HK-2 (cell line): ENCODE results near the gene TRAK1.

Source experiments
- DNase-seq: peaks from one replicate; pipeline ENCODE4 v3.0.0-alpha.2; 2018; ENCODE audit not compliant: unreplicated experiment

The TRAK1 gene

DNA sequence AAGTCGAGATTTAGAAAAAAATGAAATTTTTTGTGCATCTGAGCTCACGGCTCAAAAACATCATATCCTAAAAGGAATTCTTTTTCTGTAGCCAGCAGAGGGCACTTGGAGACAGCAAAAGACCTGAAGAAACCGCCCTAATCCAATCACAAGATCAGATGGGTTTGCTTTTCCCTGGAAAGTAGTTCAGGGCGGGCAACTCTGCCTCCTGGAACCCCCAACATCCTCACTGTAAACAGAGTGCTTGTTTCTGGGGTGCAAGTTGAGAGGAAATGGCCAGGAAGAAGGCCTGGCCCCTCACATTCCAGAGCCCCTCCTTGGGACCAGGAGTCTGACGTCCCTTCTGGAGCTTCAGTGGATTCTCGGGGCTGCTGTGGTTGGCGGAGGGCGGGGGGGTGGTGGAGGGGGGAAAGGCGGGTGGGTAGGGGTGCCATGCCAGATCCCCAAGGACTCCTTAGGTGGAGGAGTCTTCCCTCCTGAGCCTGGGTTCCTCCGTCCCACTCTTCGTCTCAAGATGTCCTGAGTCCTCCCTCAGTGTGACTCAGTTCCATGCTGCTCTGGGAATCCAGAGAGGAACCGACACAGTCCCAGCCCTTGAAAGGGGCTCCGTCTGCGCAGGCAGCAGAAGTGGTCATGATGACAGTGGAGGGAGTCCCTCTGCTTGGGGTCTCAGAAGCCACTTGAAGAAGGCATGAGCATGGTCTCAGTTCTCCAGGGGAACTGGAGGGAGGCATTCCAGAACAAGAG is 139.0 kb downstream of the TRAK1 start:
- no peak for DNase-seq

DNA sequence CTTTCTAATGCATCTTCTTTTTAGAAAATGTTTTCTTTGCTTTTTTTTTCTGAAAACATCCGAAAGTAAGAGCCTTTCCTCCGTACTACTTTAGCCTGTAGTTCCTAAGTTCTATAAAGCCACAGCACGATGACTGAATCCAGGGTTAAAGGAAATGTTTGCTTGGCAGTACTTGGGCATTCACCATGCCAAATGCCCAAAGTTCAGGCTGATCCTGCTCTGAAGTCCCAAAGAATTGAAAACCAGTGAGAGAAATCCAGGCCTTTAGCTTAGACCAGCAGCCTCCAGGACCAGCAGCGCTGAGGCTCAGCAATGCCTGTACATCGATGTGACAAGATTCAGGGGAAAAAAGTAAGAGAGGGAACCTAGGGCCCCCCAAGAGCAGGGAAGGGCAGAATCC is 139.7 kb downstream of the TRAK1 start:
- DNase-seq, result no peak

DNA sequence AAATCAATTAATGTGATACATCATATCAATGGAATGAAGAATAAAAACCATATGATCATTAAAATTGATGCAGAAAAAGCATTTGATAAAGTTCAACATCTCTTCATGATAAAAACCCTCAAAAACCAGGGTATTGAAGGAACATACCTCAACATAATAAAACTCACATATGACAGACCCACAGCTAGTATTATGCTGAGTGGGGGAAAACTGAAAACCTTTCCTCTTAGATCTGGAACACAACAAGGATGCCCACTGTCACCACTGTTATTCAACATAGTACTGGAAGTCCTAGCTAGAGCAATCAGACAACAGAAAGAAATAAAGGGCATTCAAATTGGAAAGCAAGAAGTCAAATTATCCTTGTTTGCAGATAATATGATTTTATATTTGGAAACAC is 144.4 kb downstream of the TRAK1 start:
- no peak for DNase-seq

DNA sequence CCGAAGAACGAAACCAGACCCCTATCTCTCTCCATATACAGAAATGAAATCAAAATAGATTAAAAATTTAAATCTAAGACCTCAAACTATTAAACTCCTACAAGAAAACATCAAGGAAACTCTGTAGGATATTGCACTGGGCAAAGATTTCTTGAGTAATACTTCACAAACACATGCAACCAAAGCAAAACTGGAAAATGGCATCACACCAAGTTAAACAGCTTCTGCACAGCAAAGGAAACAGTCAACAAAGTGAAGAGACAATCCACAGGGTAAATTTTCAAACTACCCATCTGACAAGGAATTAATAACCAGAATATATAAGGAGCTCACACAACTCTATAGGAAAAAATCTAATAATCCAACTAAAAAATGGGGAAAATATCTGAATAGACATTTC is 145.5 kb downstream of the TRAK1 start:
- DNase-seq, result no peak

DNA sequence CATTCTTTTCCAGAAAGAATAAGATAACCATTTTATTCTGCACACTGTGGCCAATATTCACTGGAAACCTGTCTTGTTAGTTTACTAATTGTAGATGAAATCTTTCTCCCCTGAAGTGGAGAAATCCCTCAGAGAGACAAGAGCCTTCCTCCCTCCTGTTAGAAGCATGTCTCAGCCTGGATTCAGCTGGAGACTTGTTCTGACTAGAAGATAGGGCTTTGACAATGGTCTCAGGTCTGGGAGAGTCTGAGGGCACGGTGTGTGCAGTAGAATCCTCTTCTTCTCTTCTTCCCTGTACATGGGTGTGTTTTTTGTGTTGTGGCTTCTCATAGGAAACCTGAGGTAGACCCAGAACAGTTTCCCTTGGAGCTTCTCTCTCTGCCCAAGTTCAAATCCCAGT is 154.9 kb downstream of the TRAK1 start:
- DNase-seq, result no peak

DNA sequence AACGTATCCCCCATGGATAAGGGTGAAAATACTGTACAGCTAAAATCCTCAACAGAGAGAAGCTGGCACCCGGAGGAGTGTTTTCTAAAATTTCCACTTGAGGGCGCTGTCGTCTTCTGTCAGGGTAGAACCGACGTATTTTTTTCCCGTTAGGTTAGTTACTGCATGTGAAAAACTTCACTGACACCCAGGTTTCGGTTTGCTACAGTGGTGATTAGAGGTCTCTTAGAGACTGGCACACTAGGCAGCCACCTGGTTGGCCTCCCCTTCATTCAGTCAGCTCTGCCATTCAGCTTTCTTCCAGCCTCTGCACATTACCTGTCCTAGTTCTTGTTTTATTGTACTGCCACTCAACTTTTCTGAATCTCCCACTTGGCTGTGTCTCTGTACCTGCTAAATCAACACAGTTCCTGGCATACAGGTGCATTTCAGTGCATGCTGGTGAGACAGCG is 156.4 kb downstream of the TRAK1 start:
- peak; percentile 41 for DNase-seq

DNA sequence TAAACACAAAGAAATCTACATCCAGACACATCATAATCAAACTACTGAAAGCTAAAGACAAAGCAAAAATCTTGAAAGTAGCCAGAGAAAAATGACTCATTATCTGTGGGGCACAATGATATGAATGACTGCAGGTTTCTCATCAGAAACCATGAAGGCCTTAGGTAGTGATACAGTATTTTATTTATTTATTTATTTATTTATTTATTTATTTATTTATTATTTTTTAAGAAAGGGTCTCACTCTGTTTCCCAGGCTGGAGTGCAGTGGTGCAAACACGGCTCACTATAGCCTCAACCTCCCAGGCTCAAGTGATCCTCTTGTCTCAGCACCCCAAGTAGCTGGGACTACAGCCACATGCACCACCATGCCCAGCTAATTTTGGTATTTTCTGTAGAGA is 159.6 kb downstream of the TRAK1 start:
- DNase-seq, result no peak

DNA sequence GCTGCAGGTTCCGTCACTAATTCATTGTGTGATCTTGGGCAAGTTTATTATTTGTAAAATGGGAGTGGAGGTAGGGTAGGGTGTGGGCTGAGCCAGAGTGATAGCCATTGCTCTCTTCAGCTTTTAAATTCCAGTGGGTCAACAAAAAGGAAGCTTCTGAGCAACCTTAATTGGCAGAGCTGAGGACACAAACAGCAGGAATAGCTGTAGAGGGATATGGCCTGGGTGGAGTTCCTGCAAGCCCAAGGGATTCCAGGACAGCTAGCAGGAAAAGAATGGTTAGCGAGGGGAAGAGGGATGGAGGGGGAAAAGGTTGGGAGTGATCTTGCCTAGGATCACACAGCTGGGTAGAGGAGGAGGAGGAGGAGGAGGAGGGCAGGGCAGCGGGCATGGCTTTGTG is 163.4 kb downstream of the TRAK1 start:
- no peak for DNase-seq

DNA sequence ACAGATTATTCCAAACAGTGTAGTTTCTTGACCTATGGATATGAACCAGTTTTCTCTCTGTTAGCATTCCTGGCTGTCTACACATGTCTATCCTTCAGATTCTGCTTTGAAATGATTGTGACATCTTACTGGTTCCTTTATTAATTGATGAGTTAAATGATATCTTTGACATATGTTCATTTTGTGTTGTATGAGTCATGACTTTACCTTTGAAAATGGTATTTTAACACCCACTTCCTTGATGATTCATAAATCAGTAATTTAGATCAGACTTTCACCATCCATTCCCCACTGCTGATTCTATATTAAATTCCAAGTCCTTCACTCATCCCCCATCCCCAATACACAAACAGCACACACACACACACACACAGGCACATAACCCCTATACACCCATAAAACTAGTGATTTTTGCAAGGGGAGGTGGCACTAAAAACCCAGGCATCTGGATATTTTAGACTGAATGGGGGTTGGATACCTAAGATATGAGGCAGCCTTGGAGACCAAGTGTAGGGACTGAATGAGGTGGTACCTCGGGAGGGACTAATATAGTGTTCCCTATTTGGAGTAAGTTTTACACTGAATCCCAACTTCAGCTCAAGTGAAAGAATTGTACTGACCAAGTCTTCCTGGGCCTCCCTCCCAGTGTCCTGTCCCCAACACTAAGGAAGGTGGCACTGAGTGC is 165.1 kb downstream of the TRAK1 start:
- no peak for DNase-seq

DNA sequence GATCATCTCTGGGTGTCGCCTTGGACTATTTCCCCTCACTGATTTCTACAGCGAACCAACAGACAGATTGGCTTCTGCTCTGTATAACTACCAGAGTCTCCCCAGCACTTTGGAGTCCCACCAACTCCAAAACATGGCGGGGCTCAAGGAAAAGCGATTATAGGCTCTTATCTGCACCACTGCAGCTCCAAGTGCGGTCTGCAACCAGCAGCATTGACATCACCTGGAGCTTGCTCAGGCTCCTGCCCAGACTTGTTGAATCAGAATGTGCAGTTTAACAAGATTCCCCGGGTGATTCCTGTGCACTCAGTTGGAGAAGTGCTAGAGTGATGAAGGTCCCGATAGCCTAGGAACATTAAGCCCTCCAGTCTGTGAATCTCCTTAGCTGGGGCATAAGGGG is 165.8 kb downstream of the TRAK1 start:
- DNase-seq, result no peak

DNA sequence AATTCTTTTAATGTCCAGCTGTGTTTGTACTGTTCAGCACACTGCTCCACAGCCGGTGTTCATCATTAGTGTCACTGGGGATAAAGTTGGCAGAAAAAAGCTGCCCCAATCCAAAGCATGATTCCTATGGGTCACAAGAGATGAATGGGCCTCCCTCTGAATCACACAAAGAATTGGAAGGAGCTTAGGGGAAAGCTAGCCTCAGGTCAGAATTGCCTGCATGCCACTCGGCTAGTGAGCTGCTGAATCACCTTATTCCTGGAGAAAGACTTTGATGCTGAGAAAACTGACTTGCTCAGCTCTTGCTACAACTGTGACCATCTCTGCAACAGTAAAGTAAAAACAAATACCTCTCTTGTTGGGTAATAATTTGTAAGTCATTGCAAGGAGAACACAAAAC is 171.4 kb downstream of the TRAK1 start:
- DNase-seq, result no peak

DNA sequence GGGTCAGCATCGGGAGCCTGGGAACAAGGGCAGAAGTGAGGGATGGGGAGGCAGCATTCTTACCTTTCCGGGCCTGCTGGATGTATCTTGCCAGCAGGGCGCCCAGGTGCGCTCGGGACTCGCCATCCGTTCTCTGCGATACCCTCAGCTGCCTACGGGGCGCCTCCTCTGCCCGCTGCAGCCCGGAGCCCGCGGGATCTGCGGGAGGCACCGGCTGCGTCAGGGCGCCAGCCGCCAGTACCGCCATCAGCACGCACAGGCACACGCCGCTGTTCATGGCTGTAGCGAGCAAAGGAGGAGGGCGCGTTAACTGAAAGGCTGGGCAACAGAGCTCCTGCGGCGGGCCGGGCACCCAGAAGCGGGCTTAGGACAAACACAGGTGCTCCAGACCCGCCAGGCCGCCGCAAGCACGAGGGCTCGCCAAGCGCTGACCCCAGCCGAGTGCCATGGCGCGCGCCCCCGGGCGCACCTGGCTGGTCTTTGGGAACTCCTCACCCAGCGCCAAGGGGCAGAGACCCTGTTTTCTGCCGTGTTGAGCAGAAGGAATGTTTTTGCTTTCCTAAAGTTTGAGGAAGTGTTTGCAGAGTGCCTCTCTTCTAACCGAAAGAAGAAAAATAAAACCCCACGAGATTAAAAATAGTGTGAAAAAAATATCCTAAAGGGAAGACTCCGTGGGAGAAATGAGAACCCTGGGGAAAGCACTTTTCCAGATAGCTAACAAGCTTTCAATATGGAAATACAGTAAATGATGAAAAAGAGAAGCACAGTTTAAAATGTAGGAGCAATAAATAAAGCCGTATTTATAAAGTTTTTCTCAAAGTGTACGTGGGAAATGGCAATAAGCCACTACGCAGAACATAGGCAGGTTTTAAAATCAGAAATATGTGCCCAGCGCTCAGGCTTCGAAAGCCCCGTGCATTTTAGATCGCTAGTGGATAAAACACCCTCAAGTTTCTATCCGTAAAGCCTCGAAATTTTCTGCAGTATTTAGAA is 172.5 kb downstream of the TRAK1 start:
- DNase-seq, result no peak

DNA sequence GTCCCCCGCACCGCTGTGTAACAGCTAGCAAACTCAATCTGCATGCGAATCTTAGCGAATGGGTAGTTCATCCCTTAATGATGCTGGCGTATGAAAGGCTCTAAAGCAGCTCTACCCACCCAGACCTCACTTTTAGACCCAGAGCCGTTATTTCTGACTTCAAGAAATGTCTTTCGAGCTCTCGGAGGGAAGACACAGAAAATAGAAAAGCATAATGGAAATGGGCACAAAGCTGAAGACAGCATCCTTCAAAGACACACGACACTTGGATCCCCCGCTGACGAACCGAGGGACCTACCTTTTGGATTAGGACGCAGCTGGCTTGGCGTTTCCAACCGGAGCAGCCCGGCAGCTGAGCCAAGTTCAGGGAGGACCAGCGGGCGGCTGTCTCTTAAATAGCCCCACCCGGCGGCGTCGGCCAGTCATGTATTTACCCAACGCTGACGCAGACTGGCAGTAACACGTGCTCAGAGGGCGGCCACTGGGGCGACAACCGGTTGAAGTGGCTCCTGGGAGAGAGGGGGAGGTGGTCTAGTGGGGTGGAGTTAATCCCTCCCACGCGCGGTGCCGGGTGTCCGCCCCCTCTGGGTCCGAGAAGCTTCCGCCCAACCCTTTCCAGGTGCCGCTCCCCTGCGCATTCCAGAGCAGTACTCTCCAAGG is 173.4 kb downstream of the TRAK1 start:
- DNase-seq, result peak; percentile 6

DNA sequence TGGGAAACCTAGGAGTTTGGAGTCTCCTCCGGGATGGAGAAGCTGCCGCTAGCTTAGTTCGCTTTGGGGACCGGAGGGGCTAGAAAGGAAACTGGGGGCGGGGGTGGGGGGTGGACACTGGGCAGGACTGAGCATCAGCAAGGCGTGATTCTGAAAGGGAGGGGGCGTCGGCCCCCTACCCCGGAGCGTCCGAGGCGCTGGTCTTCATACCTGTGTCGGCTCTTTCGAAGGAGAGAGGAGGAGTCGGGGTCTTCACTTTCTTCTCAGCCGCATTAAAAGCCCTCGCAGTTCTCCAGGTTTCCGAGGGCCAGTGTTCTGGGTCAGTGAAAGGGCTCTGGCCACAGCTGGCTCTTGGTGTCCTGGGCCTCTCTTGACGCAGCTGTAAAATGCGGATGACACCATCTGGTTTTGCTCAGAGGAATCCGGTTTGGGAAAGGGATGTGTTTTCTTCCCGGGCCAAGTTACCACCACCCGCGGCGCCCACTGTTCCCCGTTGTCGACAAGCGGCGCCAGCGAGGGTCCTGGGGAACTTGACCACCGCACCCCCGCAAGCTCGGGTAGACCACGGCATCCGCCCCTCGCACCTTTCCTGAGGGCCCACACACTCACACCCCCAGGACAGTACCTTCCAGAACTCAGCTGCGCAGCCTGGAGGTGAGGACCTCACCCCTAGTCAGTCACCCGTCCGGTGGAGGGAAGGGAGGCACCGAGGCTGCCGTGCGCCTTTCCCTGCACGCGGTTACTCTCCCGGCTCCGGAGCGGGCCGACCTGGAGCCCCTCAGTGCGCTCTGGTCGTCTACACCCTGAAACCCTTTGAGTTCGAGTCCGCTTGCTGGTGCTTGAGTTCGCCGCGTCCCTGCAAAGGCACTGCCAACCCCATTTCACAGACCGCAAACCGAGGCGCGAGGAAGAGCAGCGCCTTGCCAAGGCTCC is 174.2 kb downstream of the TRAK1 start:
- no peak for DNase-seq

DNA sequence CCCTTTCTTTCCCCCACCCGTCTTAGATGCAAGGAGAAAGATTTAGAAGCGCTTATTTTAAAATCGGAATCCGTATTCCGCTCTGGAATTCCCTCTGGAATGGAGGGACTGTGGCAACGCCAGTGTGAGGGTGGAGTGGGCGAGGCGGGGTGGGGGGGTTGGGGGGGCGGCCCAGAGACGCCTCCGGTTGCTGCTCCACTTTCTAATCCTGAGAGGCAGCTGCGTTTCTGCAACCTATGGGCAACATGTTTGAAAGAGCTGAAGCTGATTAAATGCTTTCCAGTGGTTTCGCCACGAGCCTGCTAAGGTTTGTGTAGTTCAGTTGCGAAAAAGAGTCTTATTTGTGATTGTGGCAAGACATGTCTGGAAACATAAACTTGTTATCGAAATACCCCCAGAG is 174.9 kb downstream of the TRAK1 start, which contains the start of gene CCK:
TSS of gene CCK (minus strand) at position 101 of the 400 bp plus-strand sequence. CDS start 2,555 bp downstream, outside the sequence.
- DNase-seq, result no peak

DNA sequence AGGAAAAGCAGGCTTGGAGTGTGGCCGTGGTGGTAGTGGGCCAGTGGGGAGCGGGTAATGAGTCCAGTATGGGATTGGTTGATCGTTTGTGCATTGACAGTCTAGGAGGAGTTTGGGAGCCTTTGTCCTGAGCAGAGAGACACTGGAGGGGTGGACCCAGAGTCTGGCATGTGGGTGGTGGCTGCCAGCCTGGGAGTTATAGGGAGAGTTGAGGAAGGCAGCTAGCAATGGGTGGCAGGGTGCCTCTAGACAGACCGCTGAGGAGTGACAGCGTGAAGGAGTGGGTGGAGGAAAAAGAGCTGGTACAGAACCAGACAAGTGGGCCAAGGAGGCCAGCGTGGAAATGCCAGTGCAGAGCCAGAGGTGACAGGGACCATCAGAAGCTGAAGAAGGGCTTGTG is 176.7 kb downstream of the TRAK1 start:
- DNase-seq, result no peak

DNA sequence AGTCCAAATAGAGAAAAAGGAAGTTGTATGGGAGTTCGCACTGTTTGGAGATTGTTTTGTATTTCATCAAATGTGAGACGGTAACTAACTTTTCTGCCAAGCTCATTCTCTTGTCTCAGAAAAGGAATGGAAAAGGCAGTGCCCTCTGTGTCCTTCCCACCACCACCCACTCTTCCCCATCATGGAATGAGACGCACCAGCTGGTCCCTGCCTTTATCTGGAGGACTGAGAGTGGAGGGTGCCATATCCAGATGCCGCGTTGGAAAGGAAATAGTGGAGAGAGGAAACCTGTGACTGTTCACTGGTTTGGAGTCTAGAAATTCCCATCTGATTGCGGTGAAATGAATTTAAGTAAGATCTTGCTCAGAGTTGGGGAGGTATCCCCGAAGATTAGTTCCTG is 178.5 kb downstream of the TRAK1 start:
- DNase-seq, result no peak

DNA sequence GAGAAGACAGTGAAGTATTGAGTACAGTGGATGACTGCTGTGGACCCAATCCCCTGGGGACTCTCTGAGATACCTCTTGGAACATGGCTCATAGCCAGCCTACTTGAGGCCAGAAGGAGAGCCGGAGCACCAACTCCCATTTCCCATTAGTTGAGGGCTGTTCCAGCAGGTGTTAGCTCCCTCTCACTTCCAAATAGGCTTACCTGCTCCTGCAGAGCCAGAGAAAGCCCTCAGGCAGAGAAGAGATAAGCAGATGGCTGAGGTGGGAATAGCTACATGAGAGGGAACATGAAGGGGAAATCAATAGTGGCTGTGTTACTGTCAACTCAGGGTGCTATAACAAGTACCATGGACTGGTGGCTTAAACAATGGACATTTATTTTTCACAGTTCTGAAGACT is 179.4 kb downstream of the TRAK1 start:
- no peak for DNase-seq

DNA sequence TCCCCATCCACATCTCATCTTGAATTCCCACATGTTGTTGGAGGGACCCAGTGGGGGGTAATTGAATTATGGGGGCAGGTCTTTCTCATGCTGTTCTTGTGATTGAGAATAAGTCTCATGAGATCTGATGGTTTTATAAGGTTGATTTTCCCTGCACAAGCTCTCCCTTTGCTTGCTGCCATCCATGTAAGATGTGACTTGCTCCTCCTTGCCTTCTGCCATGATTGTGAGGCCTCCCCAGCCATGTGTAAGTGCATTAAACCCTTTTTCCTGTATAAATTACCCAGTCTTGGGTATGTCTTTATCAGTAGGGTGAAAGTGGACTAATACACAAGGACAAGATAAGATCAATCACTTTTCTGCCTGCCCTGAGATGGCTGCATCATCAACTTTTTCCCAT is 180.6 kb downstream of the TRAK1 start:
- no peak for DNase-seq

DNA sequence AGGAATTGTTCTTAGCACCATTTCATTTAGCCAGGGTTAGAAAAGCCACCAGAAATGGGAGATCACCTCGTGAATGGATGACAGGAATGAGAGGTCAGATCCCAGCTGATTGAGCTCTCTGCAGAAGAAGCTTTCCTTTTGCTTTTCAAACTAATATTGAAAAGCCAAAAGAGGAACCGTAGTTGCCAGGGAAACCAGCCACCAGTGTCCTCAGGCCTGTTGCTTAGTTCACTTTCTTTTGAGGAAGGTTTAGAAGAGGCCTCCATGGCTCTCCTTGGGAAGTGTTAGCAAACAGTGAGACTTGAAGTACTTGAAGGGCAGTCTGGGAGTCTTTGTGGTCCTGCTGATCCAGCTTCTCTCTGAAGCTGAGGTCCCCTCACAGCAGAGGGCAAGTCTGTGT is 182.2 kb downstream of the TRAK1 start:
- no peak for DNase-seq

DNA sequence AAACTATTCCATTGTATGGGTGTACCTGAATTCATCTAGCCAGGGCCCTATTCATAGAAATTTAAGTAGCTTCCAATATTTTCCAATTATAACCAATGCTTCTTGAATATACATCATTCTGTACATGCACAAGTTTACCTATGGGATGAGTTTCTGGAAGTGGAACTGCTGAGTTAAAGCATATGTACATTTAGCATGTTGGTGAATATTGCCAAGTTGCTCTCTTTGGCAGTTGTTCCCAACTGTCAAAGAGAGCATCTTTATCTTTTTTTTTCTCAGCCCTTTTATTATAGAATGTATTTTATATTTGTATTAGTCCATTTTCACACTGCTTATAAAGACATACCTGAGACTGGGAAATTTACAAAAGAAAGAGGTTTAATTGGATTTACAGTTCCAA is 183.1 kb downstream of the TRAK1 start:
- no peak for DNase-seq
